ENCODE measurements around the gene TAF11L14.
"Not testable (repeated sequence)": the region's sequence is repeated elsewhere in the genome, so short reads cannot be mapped to it uniquely, and the experiment has no call there.

TAF11L14 gene

DNA sequence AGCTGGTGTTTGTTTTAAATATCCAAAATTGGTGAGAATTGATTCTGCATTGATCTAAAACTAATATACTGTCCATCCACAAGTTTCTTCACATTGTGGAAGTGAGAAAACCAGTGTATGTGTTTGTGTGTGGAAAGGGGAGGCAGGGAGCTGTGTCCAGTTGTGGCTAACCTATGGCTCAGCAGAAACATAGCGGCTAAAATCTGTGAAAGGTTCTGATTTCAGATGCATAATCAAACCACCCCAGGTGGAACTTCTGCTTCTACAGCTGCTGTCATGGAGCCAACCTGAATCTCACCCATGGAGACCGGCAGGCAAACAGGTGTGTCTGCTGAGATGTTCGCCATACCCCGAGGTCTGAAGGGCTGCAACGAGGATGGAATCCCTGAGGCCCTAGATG, at the start of gene TAF11L14:
Gene TAF11L14 (plus strand): TSS at position 301 of the 400 bp plus-strand sequence.
- DNase-seq (ENCODE audit: low read depth), result no peak
- no peak within 1 kb of the TSS for H3K4me3 ChIP-seq (ENCODE audit: low read length)
- TF ChIP-seq, protein P1, sequence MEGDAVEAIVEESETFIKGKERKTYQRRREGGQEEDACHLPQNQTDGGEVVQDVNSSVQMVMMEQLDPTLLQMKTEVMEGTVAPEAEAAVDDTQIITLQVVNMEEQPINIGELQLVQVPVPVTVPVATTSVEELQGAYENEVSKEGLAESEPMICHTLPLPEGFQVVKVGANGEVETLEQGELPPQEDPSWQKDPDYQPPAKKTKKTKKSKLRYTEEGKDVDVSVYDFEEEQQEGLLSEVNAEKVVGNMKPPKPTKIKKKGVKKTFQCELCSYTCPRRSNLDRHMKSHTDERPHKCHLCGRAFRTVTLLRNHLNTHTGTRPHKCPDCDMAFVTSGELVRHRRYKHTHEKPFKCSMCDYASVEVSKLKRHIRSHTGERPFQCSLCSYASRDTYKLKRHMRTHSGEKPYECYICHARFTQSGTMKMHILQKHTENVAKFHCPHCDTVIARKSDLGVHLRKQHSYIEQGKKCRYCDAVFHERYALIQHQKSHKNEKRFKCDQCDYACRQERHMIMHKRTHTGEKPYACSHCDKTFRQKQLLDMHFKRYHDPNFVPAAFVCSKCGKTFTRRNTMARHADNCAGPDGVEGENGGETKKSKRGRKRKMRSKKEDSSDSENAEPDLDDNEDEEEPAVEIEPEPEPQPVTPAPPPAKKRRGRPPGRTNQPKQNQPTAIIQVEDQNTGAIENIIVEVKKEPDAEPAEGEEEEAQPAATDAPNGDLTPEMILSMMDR (conservative IDR thresholded peaks at IDR 0.05; ENCODE audit: low read depth, low read length), result no peak

DNA sequence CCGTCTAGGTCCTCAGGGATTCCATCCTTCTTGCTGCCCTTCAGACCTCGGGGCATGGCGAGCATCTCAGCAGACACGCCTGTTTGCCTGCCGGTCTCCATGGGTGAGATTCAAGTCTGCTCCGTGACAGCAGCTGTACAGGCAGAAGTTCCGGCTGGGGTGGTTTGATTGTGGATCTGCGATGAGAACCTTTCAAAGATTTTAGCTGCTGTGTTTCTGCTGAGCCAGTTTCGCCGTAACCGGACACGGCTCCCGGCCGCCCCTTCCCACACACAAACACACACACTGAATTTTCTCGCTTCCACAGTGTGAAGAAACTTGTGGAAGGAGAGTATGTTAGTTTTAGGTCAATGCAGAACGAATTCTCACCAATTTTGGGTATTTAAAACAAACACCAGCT, 48.6 kb upstream of the TAF11L14 start, which contains the start of gene TAF11L7:
Gene TAF11L7 (minus strand): TSS at position 101 of the 400 bp plus-strand sequence.
- H3K4me3 ChIP-seq (ENCODE audit: low read length); DNase-seq (ENCODE audit: low read depth): not testable (repeated sequence)

DNA sequence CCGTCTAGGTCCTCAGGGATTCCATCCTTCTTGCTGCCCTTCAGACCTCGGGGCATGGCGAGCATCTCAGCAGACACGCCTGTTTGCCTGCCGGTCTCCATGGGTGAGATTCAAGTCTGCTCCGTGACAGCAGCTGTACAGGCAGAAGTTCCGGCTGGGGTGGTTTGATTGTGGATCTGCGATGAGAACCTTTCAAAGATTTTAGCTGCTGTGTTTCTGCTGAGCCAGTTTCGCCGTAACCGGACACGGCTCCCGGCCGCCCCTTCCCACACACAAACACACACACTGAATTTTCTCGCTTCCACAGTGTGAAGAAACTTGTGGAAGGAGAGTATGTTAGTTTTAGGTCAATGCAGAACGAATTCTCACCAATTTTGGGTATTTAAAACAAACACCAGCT, 43.4 kb upstream of the TAF11L14 start, which contains the start of gene TAF11L8:
Gene TAF11L8 (minus strand): TSS at position 101 of the 400 bp plus-strand sequence.
- not testable (repeated sequence) for H3K4me3 ChIP-seq (ENCODE audit: low read length)

DNA sequence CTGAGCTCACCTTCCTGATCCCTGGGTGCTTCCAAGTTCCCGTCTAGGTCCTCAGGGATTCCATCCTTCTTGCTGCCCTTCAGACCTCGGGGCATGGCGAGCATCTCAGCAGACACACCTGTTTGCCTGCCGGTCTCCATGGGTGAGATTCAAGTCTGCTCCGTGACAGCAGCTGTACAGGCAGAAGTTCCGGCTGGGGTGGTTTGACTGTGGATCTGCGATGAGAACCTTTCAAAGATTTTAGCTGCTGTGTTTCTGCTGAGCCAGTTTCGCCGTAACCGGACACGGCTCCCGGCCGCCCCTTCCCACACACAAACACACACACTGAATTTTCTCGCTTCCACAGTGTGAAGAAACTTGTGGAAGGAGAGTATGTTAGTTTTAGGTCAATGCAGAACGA, 40.0 kb upstream of the TAF11L14 start, which contains the start of gene TAF11L9:
Gene TAF11L9 (minus strand): TSS at position 140 of the 400 bp plus-strand sequence.
- not testable (repeated sequence) for H3K4me3 ChIP-seq (ENCODE audit: low read length); DNase-seq (ENCODE audit: low read depth)

More for the DNA sequence above, 43.4 kb upstream of the TAF11L14 start, which contains the start of gene TAF11L8:
- DNase-seq (ENCODE audit: low read depth), result not testable (repeated sequence)

DNA sequence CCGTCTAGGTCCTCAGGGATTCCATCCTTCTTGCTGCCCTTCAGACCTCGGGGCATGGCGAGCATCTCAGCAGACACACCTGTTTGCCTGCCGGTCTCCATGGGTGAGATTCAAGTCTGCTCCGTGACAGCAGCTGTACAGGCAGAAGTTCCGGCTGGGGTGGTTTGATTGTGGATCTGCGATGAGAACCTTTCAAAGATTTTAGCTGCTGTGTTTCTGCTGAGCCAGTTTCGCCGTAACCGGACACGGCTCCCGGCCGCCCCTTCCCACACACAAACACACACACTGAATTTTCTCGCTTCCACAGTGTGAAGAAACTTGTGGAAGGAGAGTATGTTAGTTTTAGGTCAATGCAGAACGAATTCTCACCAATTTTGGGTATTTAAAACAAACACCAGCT, 36.5 kb upstream of the TAF11L14 start, which contains the start of gene TAF11L10:
Gene TAF11L10 (minus strand): TSS at position 101 of the 400 bp plus-strand sequence.
- not testable (repeated sequence) for DNase-seq (ENCODE audit: low read depth)

DNA sequence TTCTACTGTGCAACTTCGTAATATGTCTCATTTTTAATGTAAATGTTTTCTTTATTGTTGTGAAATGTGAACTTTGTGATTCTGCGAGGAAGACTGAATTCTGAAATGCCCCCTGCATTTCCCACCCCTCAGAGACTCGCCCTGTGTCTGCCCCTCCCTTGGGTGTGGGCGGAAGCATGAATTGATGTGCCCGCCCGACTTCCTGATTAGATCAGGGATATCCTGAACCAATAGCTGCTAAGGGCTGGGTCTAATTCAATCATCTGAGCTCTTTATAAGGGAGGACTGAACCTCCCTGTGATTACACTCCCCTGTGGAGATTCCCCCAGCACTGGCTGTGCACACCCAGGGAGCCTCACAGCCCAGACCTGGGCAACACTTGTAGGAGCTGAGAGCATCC, 30.4 kb upstream of the TAF11L14 start, which contains the start of gene TAF11L11:
Gene TAF11L11 (plus strand): TSS at position 304 of the 400 bp plus-strand sequence.
- DNase-seq (ENCODE audit: low read depth); H3K4me3 ChIP-seq (ENCODE audit: low read length): not testable (repeated sequence)

More for the DNA sequence above, 36.5 kb upstream of the TAF11L14 start, which contains the start of gene TAF11L10:
- H3K4me3 ChIP-seq (ENCODE audit: low read length), result not testable (repeated sequence)

DNA sequence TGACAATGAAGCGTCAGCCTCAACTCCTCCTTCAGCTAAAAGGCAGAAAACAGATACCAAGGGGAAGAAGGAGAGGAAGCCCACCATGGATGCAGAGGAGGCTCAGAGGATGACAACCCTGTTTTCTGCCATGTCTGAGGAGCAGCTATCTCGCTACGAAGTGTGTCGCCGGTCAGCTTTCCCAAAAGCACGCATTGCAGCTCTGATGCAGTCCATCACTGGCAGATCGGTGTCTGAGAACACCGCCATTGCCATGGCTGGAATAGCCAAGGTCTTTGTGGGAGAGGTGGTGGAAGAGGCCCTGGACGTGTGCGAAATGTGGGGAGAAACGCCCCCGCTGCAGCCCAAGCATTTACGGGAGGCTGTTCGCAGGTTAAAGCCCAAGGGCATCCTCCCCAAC, 29.3 kb upstream of the TAF11L14 start:
- DNase-seq (ENCODE audit: low read depth), result no peak
- no peak overlapping the region for H3K4me3 ChIP-seq (ENCODE audit: low read length)
- TF ChIP-seq, protein P1 (conservative IDR thresholded peaks at IDR 0.05; ENCODE audit: low read depth, low read length), result no peak

DNA sequence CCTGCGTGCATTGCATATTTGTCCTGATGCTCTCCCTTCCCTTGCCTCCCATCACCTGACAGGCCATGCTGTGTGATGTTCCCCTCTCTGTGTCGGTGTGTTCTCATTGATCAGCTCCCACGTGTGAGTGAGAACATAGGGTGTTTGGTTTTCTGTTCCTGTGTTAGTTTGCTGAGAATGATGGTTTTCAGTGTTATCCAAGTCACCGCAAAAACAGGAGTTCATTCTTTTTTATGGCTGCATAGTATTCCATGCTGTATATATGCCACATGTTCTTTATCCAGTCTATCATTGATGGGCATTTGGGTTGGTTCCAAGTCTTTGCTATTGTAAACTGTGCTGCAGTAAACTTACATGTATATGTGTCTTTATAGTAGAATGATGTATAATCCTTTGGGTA, 26.8 kb upstream of the TAF11L14 start:
- H3K4me3 ChIP-seq (ENCODE audit: low read length); DNase-seq (ENCODE audit: low read depth): not testable (repeated sequence)

DNA sequence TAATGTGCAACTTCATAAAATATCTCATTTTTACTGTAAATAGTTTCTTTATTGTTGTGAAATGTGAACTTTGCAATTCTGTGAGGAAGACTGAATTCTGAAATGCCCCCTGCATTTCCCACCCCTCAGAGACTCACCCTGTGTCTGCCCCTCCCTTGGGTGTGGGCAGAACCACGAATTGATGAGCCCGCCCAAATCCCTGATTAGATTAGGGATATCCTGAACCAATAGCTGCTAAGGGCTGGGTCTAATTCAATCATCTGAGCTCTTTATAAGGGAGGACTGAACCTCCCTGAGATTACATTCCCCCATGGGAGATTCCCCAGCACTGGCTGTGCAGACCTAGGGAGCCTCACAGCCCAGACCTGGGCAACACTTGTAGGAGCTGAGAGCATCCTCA, 24.2 kb upstream of the TAF11L14 start, which contains the start of gene TAF11L12:
Gene TAF11L12 (plus strand): TSS at position 301 of the 400 bp plus-strand sequence.
- not testable (repeated sequence) for DNase-seq (ENCODE audit: low read depth); H3K4me3 ChIP-seq (ENCODE audit: low read length)

DNA sequence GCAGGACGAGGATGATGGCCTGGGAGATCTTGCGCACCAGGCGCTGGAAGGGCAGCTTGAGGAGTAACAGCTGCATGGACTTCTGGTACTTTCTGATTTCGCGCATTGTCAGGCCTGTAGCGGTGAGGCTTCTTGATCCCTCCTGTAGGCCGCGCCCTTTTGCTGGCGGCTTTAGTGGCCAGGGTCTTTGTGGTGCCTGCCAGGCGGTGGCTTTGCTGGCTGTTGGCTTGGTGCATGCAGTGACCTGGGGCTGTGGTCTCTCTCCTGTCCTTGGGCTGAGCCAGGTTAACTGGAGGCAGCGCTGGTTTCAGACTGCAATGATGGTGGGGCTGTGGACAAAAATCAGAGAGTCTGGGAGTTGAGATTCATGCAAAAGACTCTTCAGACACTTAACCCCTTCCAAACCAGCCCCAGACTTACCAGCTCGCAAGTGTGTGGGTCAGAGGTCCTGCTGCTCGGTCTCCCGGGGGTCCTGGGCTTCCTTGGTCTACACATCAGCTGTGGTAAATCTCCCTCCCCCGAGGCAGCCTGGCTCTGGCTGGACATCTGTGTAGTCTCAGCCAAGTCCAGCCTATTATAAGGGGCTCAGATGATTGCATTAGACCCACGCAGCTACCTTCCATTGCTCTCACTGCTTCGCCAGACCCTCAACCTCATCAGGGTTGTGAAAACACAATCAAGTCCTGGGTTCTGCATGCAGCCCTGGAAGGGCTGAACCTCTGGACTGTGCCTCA, 19.2 kb upstream of the TAF11L14 start:
- H3K4me3 ChIP-seq (ENCODE audit: low read length), result no peak overlapping the region
- TF ChIP-seq, protein P1 (conservative IDR thresholded peaks at IDR 0.05; ENCODE audit: low read depth, low read length), result no peak
- no peak for DNase-seq (ENCODE audit: low read depth)

DNA sequence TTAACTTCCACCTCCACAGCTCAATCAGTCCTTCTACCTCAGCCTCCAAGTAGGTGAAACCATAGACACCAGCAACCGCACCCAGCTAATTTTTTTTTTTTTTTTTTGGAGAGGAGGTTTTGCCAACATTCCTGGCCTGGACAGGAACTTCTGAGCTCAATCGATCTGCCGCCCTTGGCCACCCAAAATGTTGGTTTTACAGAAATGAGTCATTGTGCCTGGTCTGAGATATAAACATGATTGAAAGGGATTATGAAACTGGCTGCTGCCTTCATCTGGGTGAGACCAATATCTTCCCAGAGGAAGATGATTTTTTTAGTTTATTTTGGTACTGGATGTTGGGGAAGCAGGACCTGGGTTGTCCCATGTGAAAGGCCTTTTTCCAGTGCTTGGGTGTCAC, 14.9 kb upstream of the TAF11L14 start:
- TF ChIP-seq, protein P1 (conservative IDR thresholded peaks at IDR 0.05; ENCODE audit: low read depth, low read length), result no peak
- no peak for DNase-seq (ENCODE audit: low read depth)
- no peak overlapping the region for H3K4me3 ChIP-seq (ENCODE audit: low read length)
